ENCODE data around the gene FBXW8.

The FBXW8 gene

DNA sequence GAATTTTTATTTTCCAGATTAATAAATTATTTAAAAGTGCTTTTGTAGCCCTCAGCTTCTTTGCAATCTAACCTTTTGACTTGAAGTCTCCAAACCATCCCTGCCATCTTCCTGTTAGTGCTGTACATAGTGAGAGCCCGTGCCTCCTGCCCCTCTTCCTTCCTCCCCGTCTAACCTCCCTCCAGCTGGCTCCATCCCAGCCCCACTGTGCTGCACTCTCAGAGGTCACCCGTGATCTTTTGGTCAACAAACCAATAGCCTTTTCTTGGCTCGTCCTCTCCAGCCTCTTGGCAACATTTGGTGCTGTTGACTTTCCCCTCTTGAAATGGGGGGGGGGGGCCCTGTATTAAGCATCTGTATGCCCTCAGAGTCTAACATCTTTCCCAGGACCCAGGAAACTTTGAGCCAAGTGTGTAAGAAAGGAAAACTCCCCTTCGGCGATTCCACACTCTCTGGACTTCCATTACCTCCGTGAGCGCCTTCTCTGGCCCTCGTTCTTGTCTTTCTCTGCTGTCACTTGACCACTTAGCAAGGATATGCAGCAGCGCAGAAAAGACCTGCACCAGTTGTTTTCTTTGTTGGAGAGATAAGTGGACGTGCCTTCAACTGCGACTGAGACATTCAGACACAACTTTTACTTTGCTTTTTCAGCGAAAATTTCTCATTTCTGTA lies 44.1 kb downstream of the FBXW8 start:
- peaks cover 3% of the 10 kb centered on the region for H3K36me3 Mint-ChIP-seq
- H3K4me3 Mint-ChIP-seq, result no peak overlapping the region
- DNase-seq (ENCODE audit: low spot score in 2 of 2) (no peak), ATAC-seq (no peak)
- H3K9me3 Mint-ChIP-seq, result no peaks in the 10 kb centered on the region
- peaks cover 14% of the 10 kb centered on the region for H3K4me1 Mint-ChIP-seq
- H3K27ac Mint-ChIP-seq, result no peak overlapping the region

DNA sequence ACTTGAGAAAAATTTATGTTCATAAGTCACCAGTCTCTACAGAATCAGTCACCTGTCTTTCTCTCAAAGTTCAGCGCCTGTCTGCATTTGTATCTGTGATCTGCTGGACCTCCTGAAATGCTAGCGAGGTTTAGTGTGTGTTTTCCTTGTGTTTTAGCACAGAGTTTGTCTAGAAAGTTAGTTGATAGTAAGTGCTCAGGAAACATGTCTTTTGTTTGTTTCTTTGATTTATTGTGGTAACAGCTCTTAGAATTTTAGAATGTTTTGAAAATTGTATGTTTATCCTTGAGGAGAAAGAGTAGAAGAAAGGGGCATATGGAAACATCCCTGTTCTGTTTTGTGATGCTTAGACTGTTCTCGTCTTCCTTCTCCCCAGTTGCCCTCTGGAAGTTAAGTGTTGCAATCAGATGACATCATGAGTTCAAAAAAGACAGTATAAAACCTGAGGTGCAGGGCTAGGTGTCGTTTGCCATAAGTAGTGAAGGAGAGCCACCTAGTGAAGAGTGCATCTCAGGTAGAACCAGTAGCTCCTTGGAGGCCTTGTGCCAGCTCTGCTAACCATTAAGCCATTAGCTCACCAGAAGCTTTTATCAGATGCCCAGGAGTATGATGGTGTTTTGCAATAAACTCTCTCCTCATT lies 44.8 kb downstream of the FBXW8 start:
- H3K27ac Mint-ChIP-seq, result no peak overlapping the region
- H3K9me3 Mint-ChIP-seq, result no peaks in the 10 kb centered on the region
- no peak for ATAC-seq
- peaks cover 21% of the 10 kb centered on the region for H3K4me1 Mint-ChIP-seq
- DNase-seq (ENCODE audit: low spot score in 2 of 2), result no peak
- no peak overlapping the region for H3K4me3 Mint-ChIP-seq
- no peaks in the 10 kb centered on the region for H3K36me3 Mint-ChIP-seq

DNA sequence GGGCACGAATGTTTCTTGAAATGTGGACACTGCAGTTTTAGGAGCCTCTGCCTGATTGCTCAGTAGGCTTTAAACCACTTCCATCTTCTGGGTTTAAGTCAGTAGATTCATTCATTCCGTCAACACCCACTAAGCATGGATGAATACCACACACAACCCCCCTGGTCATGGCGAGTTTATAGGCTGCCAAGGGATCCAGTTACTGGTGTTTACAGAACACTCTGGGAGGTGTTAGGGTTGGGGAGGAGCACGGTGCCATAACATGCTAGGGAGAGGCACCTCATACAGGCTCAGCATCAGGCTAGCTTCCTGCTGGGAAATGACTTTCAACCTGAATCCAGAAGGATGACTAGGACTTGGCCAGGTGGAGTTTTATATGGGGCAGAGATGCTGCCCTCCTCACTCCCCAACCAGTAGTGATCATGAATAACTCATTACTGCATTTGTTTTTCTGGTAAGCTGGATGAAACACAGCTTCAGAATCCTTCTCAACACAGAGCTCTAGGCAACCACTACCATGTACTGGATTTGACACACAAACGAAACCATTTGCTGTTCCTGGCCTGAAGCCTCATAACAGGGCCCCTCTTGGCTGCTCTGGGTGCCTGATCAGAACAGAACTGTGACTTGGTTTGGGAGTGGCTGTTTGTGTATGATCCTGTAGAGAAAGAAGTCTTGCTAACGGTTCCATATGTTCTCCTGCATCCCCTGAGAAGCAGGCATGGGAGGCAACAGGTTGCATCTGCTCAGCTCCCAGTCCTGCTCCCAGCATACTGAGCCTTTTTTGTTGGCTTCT lies 47.9 kb downstream of the FBXW8 start:
- no peaks in the 10 kb centered on the region for H3K36me3 Mint-ChIP-seq
- H3K9me3 Mint-ChIP-seq, result no peaks in the 10 kb centered on the region
- ATAC-seq (peak; percentile 77), DNase-seq (ENCODE audit: low spot score in 2 of 2) (peak in 1 of 2 donors; percentile 60)
- H3K4me3 Mint-ChIP-seq, result no peak overlapping the region
- no peak overlapping the region for H3K27ac Mint-ChIP-seq
- H3K4me1 Mint-ChIP-seq, result peaks cover 45% of the 10 kb centered on the region

DNA sequence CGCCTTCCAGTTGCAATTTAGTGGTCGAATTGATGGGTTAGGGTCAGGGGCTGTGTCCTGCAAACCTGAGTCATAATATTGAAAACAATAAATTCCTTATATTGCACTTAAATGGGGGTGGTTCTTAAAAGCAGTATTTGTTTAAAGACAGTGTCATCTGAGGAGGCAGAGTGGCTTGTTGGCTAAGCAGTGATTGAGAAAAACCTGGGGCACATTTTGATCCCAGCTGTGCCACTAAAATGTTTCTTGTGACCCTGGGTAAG lies 48.4 kb downstream of the FBXW8 start:
- Mint-ChIP-seq H3K4me1 (peaks cover 45% of the 10 kb centered on the region), H3K36me3 (no peaks in the 10 kb centered on the region), H3K4me3 (no peak overlapping the region), H3K9me3 (no peaks in the 10 kb centered on the region), H3K27ac (no peak overlapping the region)
- ATAC-seq (no peak), DNase-seq (ENCODE audit: low spot score in 2 of 2) (no peak)

DNA sequence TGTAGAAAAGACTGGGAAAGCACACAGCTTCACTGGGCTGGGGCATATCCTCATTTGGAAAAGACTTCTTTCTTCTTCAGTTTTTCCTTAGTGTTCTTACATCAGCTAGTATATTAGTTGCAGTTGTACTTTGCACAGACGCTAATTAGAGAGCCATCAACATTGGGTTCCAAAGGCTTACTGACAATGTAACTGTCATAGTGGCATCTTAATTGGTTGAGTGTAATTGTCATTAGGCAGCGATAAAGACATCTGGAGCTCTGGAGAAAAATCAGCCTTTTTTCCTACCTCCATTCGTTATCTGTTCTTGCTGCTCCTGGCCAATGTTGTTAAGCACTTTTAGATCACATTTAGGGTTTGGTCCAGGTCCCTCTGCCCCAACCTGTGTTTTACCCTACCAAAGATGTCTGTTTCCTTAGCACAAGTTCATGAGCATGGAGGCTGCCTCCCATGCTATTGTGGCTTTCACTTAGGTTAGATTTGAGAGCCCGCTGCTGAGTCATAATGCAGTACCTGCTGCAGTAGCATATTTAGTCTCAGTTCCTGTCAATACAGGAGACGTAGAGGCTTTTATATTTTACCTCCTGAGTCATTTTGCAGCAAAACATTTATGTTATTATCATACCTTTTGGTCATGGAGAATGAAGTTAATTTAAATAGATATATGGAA lies 49.2 kb downstream of the FBXW8 start:
- no peak overlapping the region for H3K4me3 Mint-ChIP-seq
- H3K27ac Mint-ChIP-seq, result peak overlapping the region; percentile 52
- peak in 1 of 2 donors; percentile 73 for DNase-seq (ENCODE audit: low spot score in 2 of 2)

DNA sequence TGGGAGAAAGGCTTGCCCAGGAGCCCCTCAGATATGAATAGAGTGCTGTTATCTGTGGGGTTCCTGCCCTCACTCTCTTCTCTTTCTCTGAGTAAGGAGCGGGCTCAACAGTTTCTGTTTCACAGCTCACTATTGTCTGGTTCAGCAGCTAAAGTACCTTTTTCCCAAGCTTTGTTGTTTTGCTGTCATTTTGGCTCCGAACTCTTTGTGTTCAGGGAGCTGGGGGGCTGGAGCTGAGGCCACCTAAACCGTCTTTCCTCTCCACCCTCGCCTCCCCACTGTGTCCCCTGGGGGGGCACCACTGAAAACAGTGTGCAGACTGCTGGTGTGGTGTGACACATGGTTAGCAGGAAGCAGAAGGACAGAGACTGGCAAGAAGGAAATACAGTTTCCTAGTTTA lies 51.4 kb downstream of the FBXW8 start:
- peak in 1 of 2 donors; percentile 55 for DNase-seq (ENCODE audit: low spot score in 2 of 2)
- H3K4me3 Mint-ChIP-seq, result no peak overlapping the region
- peaks cover 20% of the 10 kb centered on the region for H3K36me3 Mint-ChIP-seq
- peaks cover 45% of the 10 kb centered on the region for H3K4me1 Mint-ChIP-seq
- H3K9me3 Mint-ChIP-seq, result no peaks in the 10 kb centered on the region
- H3K27ac Mint-ChIP-seq, result peak overlapping the region; percentile 43
- peak; percentile 53 for ATAC-seq

More for the DNA sequence above, 49.2 kb downstream of the FBXW8 start:
- H3K9me3 Mint-ChIP-seq, result no peaks in the 10 kb centered on the region
- H3K36me3 Mint-ChIP-seq, result no peaks in the 10 kb centered on the region
- peaks cover 45% of the 10 kb centered on the region for H3K4me1 Mint-ChIP-seq
- peak; percentile 96 for ATAC-seq

DNA sequence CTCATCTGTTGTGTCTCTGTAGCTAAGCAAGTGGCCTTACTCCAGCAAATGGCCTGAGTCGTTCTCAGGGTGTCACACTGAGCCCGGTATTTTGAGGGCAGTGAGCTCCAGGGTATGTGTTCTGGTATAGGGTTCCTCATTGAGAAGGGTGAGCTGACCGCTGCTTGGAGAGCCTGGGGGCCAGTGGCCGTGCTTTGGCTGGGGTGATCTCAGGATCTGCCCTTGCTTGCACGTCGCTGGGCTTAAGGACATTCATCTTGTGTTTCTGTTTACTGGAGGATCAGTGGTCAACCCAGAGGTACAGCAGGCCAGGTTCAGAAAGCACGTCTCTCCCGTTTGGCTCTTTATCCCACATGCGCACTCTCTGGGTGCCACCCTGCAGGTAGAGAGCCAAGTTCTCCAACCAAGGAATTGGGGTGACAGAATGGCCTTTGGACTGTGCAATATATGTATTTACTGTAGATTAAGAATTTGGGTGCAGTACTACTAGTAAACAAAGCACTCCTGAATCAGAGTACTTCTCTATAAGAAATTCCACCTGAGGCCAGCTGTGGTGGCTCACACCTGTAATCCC lies 52.1 kb downstream of the FBXW8 start:
- ATAC-seq (no peak), DNase-seq (ENCODE audit: low spot score in 2 of 2) (no peak)
- Mint-ChIP-seq H3K4me1 (peaks cover 45% of the 10 kb centered on the region), H3K27ac (no peak overlapping the region), H3K4me3 (no peak overlapping the region), H3K36me3 (peaks cover 27% of the 10 kb centered on the region), H3K9me3 (no peaks in the 10 kb centered on the region)

DNA sequence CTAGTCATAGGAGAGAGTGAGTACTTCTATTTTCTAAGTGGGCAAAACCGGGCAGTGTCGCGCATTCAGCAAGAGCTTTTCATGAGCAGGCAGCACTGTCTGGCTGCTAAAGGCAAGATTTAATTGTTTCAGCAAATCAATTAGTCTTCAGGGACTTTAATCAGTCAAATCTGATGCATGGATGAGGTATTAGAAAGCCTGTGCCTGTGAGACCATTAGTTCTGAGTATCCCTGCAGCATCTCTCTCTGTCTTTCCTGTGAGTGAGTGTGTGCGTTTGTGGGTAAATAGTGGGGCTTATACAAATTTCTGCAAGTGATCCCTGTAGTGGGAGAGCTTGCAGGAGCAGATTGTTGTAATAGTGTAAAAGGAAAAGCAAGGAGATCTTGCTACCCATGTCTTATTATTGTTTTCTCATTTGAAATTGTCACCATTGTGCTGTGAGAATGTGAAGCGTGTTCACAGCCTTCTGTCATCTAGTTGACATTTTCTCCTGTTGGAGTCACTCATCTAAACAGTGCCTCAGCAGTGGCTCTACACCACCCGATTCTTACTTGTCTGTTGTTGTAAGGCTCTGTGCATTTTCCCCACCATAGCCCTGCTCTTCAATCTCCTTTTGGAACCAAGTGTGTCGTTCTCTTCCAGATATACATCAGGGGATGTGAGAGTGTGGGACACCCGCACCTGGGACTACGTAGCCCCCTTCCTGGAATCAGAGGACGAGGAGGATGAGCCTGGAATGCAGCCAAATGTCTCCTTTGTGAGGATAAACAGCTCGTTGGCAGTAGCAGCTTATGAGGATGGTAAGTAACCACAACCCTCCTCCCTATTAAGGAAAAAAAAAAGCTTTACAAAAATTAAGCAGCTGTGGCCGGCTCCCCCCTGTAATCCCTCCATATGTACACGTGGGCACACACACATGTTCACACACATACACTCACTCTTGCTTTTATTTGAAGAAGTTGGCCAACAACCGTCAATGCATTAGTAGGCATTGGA lies 53.6 kb downstream of the FBXW8 start:
- H3K4me1 Mint-ChIP-seq, result peaks cover 34% of the 10 kb centered on the region
- no peak overlapping the region for H3K4me3 Mint-ChIP-seq
- H3K9me3 Mint-ChIP-seq, result no peaks in the 10 kb centered on the region
- peaks cover 31% of the 10 kb centered on the region for H3K36me3 Mint-ChIP-seq
- no peak for DNase-seq (ENCODE audit: low spot score in 2 of 2)
- H3K27ac Mint-ChIP-seq, result no peak overlapping the region
- ATAC-seq, result no peak

DNA sequence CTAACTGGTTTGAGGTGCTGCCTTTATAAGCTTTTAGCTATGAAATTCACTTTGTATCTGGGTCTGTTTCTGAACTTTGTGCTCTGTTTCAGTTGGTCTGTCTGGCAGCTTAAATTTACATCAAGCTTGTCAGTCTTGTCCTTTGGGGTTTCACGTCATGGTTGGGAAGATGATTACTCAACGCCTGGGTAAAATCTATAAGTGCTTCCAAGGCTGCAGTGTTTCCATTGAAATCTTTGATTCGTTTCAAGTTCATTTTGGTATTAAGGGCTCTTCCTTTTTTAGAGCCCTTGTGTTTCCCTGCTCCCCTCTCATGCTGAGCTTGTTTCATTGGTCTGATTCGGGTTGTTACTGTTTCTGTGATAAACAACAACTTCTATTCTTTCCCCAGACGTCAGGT lies 58.2 kb downstream of the FBXW8 start:
- Mint-ChIP-seq H3K9me3 (no peaks in the 10 kb centered on the region), H3K27ac (no peak overlapping the region), H3K4me1 (no peaks in the 10 kb centered on the region), H3K36me3 (peaks cover 31% of the 10 kb centered on the region), H3K4me3 (no peak overlapping the region)
- DNase-seq (ENCODE audit: low spot score in 2 of 2), result no peak
- no peak for ATAC-seq

DNA sequence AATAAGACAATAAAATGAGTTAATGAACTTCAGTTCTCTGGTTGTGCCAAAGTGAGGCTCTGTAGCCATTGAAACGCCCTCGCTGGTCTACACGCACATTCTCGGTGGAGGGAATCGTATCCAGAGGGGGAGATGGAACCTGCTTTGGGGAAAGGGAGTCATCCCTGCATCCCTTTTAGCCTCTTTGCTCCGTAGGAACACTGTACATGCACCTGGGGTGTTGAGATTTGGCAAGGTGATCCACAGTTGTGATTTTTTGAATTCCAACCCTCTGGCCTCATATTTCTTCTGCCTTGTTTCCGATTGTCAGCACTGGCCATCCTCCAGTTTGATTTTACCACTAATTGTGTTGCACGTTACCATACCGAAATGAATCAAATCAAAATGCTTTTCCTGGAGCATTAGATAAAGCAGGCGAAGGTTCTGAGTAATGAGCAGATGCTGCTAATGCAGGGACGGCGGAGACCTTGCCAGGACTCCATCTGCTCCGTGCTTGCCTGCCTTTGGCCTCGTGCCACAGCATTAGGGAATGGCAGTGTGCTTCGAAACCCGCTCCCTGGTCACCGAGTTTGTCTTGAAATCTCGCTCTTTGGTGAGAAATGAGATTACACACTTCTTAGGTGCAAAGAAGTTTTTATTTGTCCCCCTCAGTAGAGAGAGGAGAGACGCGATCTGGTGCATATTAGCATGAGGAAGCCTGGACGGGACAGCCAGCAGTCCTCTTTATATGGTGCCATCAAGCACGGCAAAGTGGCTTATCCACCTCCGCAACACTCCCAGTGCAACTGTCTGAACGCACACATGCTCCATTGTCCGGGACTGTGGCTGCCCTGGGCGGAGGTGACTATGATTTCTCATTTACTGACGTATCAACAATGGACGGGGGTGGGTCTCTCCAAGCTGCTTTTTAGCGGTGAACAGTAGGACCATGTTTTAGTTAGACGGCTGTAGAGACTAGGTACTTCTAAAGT lies 59.1 kb downstream of the FBXW8 start:
- no peak overlapping the region for H3K4me3 Mint-ChIP-seq
- DNase-seq (ENCODE audit: low spot score in 2 of 2), result no peak
- no peak overlapping the region for H3K27ac Mint-ChIP-seq
- H3K9me3 Mint-ChIP-seq, result no peaks in the 10 kb centered on the region
- H3K4me1 Mint-ChIP-seq, result no peaks in the 10 kb centered on the region
- peaks cover 31% of the 10 kb centered on the region for H3K36me3 Mint-ChIP-seq
- no peak for ATAC-seq

DNA sequence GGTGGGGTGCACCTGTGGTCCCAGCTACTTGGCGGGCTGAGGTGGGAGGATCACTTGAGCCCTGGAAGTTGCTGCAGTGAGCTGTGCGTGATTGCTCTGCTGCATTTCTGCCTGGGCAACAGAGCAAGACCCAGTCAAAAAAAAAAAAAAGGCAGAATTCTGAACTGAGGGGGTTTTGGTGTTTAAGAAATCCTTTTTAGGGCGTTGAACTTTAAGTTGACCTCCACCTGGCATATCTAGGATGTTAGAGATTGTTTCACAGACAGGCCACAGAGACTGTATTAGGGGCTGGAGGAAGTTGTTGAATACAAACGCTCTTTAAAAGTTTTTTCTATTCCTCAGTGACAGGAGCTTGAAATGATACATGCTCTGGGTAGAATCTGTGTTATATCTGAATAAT lies 60.5 kb downstream of the FBXW8 start:
- Mint-ChIP-seq H3K4me1 (no peaks in the 10 kb centered on the region), H3K9me3 (no peaks in the 10 kb centered on the region), H3K27ac (no peak overlapping the region), H3K4me3 (no peak overlapping the region), H3K36me3 (peaks cover 20% of the 10 kb centered on the region)
- no peak for DNase-seq (ENCODE audit: low spot score in 2 of 2)
- ATAC-seq, result no peak

DNA sequence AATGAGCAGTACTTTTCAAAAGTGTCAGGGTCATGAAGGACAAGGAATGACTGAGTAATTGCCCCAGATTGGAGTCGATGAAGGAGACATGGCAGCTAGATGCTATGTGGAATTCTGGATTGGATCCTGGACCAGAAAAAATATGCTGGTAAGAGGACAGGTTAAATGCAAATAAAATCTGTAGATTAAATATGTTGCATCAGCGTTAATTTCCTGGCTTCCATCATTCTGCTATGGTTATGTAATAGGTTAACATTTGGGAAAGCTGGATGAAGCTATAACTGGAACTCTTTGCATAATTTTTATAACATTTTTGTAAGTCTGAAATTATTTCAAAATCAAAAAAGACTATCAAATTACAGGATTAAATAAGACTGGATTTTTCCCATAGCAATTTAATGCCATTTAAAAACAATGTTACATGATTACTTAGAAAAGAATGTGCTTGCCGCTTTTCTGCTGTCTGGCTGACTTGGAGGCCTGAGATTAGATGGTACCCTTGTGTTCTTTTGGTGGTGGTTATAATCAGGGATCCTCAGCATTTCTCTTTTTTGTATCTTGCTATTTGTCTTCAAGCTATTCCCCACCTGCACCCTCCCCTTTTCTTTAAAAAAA lies 65.1 kb downstream of the FBXW8 start:
- DNase-seq (ENCODE audit: low spot score in 2 of 2), result no peak

More for the DNA sequence above, 65.1 kb downstream of the FBXW8 start:
- Mint-ChIP-seq H3K36me3 (no peaks in the 10 kb centered on the region), H3K27ac (no peak overlapping the region), H3K9me3 (no peaks in the 10 kb centered on the region), H3K4me3 (no peak overlapping the region), H3K4me1 (no peaks in the 10 kb centered on the region)
- no peak for ATAC-seq

Data from stimulated activated effector memory CD8-positive, alpha-beta T cell treated with anti-CD3 and anti-CD28 coated beads, Interleukin-12 subunit alpha, Interleukin-12 subunit beta, amount 100 ng/mL, for 72 hours (primary cell).